Endothelial cell of umbilical vein (primary cell): ENCODE results near the gene NPDC1. TPM values are rescaled to one million over a fixed set of nuclear protein-coding genes. Genes with fewer than 3 reads are reported as not detected.

ENCODE experiments used
- BruUV-seq: library from RNA; stranded (reverse); fragments of 400-500 nt; replicated peaks from 2 replicates; lab custom pipeline; 2021; lab: Mats Ljungman, UMichigan
- CTCF ChIA-PET: fragments of 300-600, 350-600 bp; sonication (Branson Sonifier 250); formaldehyde crosslinking; loops from one replicate; lab custom pipeline; 2021; ENCODE audit warnings: antibody characterized with exemption, inconsistent platforms; lab: Charles Lee
- POLR2A ChIA-PET: fragments of 300-600, 350-600 bp; sonication (Branson Sonifier 250); formaldehyde crosslinking; loops from one replicate; lab custom pipeline; 2021; ENCODE audit warnings: antibody characterized with exemption, inconsistent platforms; lab: Charles Lee
- DNase-seq: peaks from one replicate; pipeline ENCODE4 v3.0.0-alpha.2; 2011; ENCODE audit warnings: low read depth, low spot score
- FAIRE-seq: peaks from 2 replicates; lab custom pipeline; 2011; peaks lifted over from hg19 to GRCh38; lab: Jason Lieb, UNC
- H2AFZ ChIP-seq: 2 replicates; pipeline ENCODE4 v1.6.0; 2012; ENCODE audit warnings: low read depth, low read length, control low read depth, inconsistent platforms
- H3K27ac ChIP-seq: 2 replicates; pipeline ENCODE4 v1.5.1; 2011; ENCODE audit warnings: low read depth, mild to moderate bottlenecking, control low read depth, low read length, moderate library complexity; ENCODE audit not compliant: insufficient read depth
- H3K27me3 ChIP-seq, 2 experiments: 2 replicates each; pipeline versions ENCODE4 v1.6.0 to v1.6.1; 2011; ENCODE audit warnings: low read length in 2 of 2, mixed read lengths in 1 of 2; ENCODE audit not compliant: control insufficient read depth in 2 of 2, insufficient read depth in 2 of 2
- H3K36me3 ChIP-seq, 2 experiments: 2 replicates in 1 of 2; 3 replicates in 1 of 2; pipeline ENCODE4 v1.5.1; 2011; ENCODE audit warnings: low read length in 2 of 2, mild to moderate bottlenecking in 1 of 2, moderate library complexity in 1 of 2; ENCODE audit not compliant: control insufficient read depth in 2 of 2, insufficient read depth in 2 of 2; ENCODE audit errors: extremely low read depth in 1 of 2
- H3K4me1 ChIP-seq: 3 replicates; pipeline ENCODE4 v1.5.1; 2011; ENCODE audit warnings: mild to moderate bottlenecking, low read length; ENCODE audit not compliant: control insufficient read depth, insufficient read depth; ENCODE audit errors: extremely low read depth
- H3K4me2 ChIP-seq: 2 replicates; pipeline ENCODE4 v1.6.1; 2011; ENCODE audit warnings: low read length, control low read depth, mixed read lengths; ENCODE audit not compliant: insufficient read depth
- H3K4me3 ChIP-seq, 3 experiments: fragments of 200-600 bp in 1 of 3; sonication (generic), shearing (Covaris generic) in 1 of 3; replicated peaks in 1 of 3; 2 replicates each; pipeline ENCODE4 v1.5.1; 2011 to 2016; ENCODE audit warnings: control low read depth in 3 of 3, low read length in 3 of 3, mild to moderate bottlenecking in 2 of 3, inconsistent platforms in 1 of 3, low read depth in 1 of 3, moderate library complexity in 1 of 3; ENCODE audit not compliant: insufficient read depth in 1 of 3
- H3K79me2 ChIP-seq: 2 replicates; pipeline ENCODE4 v1.6.0; 2012; ENCODE audit warnings: low read length, inconsistent platforms; ENCODE audit not compliant: control insufficient read depth, insufficient read depth
- H3K9ac ChIP-seq: replicated peaks from 2 replicates; pipeline ENCODE3; 2011; ENCODE audit warnings: low read length, control low read depth; ENCODE audit not compliant: insufficient read depth; ENCODE audit errors: extremely low read depth
- H3K9me1 ChIP-seq: replicated peaks from 3 replicates; pipeline ENCODE4 v1.6.0; 2011; ENCODE audit warnings: mild to moderate bottlenecking, low read length; ENCODE audit not compliant: control insufficient read depth, insufficient read depth; ENCODE audit errors: extremely low read depth
- H3K9me3 ChIP-seq: replicated peaks from 2 replicates; pipeline ENCODE4 v1.5.1; 2012; ENCODE audit warnings: low read length, inconsistent platforms; ENCODE audit not compliant: control insufficient read depth, insufficient read depth
- H4K20me1 ChIP-seq: replicated peaks from 2 replicates; pipeline ENCODE3; 2011; ENCODE audit warnings: mild to moderate bottlenecking, low read length; ENCODE audit not compliant: control insufficient read depth, insufficient read depth; ENCODE audit errors: extremely low read depth
- JUN ChIP-seq: IDR thresholded peaks from 2 replicates; pipeline ENCODE4 v1.6.1; 2011; ENCODE audit warnings: borderline replicate concordance, low read depth; ENCODE audit not compliant: insufficient read length, insufficient read depth
- MYC ChIP-seq: IDR thresholded peaks from one replicate; pipeline ENCODE4 v1.6.1; 2011; ENCODE audit warnings: mild to moderate bottlenecking, low read depth, low read length
- POLR2A ChIP-seq: IDR thresholded peaks from 2 replicates; pipeline ENCODE4 v1.6.1; 2012; ENCODE audit warnings: low read depth, mild to moderate bottlenecking, control low read depth, low read length
- POLR2AphosphoS5 ChIP-seq: IDR thresholded peaks from 2 replicates; pipeline ENCODE4 v1.6.1; 2012; ENCODE audit warnings: low read depth, mild to moderate bottlenecking, control low read depth, low read length, moderate library complexity; ENCODE audit not compliant: insufficient read depth
- dilution Hi-C: fragments of 300-500 bp; cut with MboI; formaldehyde crosslinking; loops from one replicate; pipeline ENCODE4 v1.15.0; 2019; ENCODE audit warnings: low sequenced_read_pairs; ENCODE audit not compliant: extremely low pct_ligation_motif_present
- intact Hi-C: fragments of 100-400 bp; cut with micrococcal nuclease; formaldehyde crosslinking; loops from one replicate; pipeline ENCODE4 v1.10.0; 2022
- polyA plus RNA-seq, 4 experiments: library from polyadenylated mRNA; depleted of rRNA in 3 of 4; stranded (reverse) in 3 of 4; unstranded in 1 of 4; fragments of >200 nt; gene quantifications; 2 replicates each; pipeline versions ENCODE4 v1.2.1 to v1.2.3, GENCODE V29; 2011 to 2012; ENCODE audit warnings: missing spikeins in 1 of 4
- total RNA-seq: library from RNA; stranded (reverse); gene quantifications from 2 replicates; pipeline ENCODE4 v1.2.3, GENCODE V29; 2021
- TF ChIP-seq, protein P1 (sequence below): IDR thresholded peaks from 2 replicates; pipeline ENCODE4 v1.6.1; 2011; ENCODE audit not compliant: insufficient read depth, insufficient read length

The NPDC1 gene
- total and polyA plus RNA-seq, 2 donors (not counting 3 experiments of a cell fraction or from before 2014, with no cell fraction given) = 115 to 181 TPM

DNA sequence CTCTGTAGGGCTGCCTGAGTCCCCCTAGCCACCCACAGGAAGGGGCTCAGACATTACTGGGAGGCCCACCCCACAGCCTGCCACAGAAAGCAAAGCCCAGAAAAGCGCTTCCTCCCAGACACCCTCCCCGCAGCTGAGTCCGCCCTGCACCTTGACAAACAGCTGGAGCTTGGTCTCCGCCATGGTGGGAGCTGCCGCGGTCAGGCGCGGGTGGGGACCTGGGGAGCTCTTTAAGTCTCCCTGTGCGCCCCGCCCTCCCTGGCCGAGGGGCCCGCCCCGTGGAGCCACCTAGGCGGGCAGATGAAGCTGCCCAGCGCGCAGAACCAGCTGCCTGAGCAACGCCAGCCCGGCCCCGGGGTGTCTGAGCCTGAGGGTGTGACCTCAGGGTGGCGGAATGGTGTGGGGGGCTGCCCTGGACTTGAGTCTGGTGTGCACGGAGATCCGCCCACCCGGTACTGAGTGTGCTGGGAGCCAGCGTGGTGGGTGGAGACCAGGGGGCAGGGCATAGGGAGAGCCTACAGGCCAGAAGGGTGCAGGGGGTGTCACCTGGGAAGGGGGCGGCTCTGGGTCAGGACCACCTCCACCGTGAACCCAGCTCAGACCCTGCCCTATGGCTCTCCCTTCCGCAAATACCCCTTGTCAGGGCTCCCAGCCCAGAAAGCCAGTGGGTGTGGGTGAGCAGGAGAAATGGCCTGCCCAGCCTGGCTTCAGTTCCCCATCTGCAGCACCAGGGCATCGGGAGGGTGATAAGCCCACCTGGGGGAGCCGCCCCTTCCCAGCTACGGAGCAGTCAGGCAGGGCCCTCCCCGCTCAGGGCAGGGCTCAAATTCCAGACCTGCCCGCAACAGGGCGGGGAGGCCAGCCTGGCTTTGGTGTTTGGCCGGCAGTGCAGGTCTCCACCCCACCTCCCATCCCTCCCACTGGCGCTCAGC, 49.4 kb downstream of the NPDC1 start, which contains the start of gene CLIC3:
Gene CLIC3, minus strand, starts transcription at position 208 of the 932 bp plus-strand sequence. Its CDS starts 25 bp downstream, at position 183.
- Histone ChIP-seq H3K4me3 (no peak within 1 kb of the TSS), H3K4me1 (peaks cover 32% of the 10 kb centered on the region), H3K9me3 (no peaks in the 10 kb centered on the region), H2AFZ (no peak within 1 kb of the TSS), H3K27me3 (no peaks in the 10 kb centered on the region), H3K36me3 (no peaks in the 10 kb centered on the region), H4K20me1 (no peaks in the 10 kb centered on the region), H3K27ac (peak within 1 kb of the TSS; percentile 33), H3K4me2 (peak within 1 kb of the TSS; percentile 6), H3K9ac (no peak within 1 kb of the TSS), H3K79me2 (peaks cover 9% of the 10 kb centered on the region), H3K9me1 (no peaks in the 10 kb centered on the region)
- TF ChIP-seq, protein P1, sequence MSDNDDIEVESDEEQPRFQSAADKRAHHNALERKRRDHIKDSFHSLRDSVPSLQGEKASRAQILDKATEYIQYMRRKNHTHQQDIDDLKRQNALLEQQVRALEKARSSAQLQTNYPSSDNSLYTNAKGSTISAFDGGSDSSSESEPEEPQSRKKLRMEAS = no peak
- TF ChIP-seq MYC (no peak), POLR2AphosphoS5 (no peak)
- intact Hi-C loops = loop anchor here (5.0 kb wide), 1 partner anchor 154 kb away; the partner anchor contains the start of gene AJM1
- ChIA-PET POLR2A (no interaction called here), CTCF (interaction anchor here (0.8 to 2.7 kb wide), 9 partner anchors 15 to 154 kb away, joined by 3 to 27 read pairs (median 8); partner anchors contain the start of genes AJM1 and NPDC1)
- FAIRE-seq (peak; percentile 28), DNase-seq (no peak)
- dilution Hi-C loops = no loop called here
- BruUV-seq = no TSS peak

DNA sequence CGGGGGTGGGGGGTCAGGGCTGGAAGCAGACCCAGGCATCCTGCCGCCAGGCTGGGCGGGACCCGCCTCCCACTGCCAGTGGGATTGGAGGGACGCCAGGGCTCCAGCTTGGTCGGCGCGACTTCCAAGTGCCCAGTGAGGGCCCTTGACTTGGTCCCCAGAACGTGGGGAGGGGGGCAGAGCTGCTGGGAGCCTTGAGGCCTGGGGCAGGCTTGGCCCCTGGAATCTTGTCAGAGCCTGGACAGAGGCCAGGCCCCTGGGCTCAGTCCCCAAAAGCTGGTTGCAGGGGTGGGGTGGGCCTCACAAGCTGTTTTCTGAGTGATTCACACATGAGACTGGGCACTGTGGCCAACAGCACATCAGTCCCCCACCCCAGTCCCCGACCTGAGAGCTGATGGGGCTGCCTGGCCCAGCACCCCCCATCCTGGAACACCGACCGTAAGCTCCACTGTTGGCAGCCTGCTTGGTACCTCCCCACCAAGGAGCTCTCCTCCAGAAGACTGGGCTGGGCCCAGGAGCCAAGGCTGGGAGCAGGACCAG, 50.1 kb downstream of the NPDC1 start:
- ChIA-PET CTCF (interaction anchor here (0.5 to 1.9 kb wide), 7 partner anchors 15 to 110 kb away, joined by 3 to 16 read pairs (median 4); partner anchors contain the start of gene TRAF2), POLR2A (no interaction called here)
- H3K27ac ChIP-seq = no peak overlapping the region
- H3K9me3 ChIP-seq = no peaks in the 10 kb centered on the region
- FAIRE-seq (peak; percentile 37), DNase-seq (peak; percentile 13)
- no peak overlapping the region for H3K9ac ChIP-seq
- no peaks in the 10 kb centered on the region for H3K27me3 ChIP-seq
- no peaks in the 10 kb centered on the region for H4K20me1 ChIP-seq
- H3K79me2 ChIP-seq = peaks cover 9% of the 10 kb centered on the region
- peaks cover 32% of the 10 kb centered on the region for H3K4me1 ChIP-seq
- no TSS peak for BruUV-seq
- H3K9me1 ChIP-seq = no peaks in the 10 kb centered on the region
- TF ChIP-seq JUN (no peak), POLR2A (peak; percentile 28)
- dilution Hi-C loops (no loop called here), intact Hi-C loops (loop anchor here (5.0 kb wide), 1 partner anchor 154 kb away; the partner anchor contains the start of gene AJM1)
- no peaks in the 10 kb centered on the region for H3K36me3 ChIP-seq
- no peak overlapping the region for H3K4me3 ChIP-seq
- H2AFZ ChIP-seq = no peak overlapping the region
- no peak overlapping the region for H3K4me2 ChIP-seq
